HCT116 (cell line): ENCODE data around the gene ELN. TPM values are rescaled to one million over a fixed set of nuclear protein-coding genes. Genes with fewer than 3 reads are reported as not detected.

ENCODE experiments used
- ATAC-seq: fragments of 200-7000 bp; cut with Tn5 transposase; 2 replicates; pipeline ENCODE4 v1.9.1; 2020; ENCODE audit warnings: mild to moderate bottlenecking, moderate library complexity
- BruUV-seq: library from RNA; stranded (reverse); fragments of 400-500 nt; replicated peaks from 2 replicates; lab custom pipeline; 2021; lab: Mats Ljungman, UMichigan
- CTCF ChIA-PET: fragments of 300-600 bp; sonication (Branson Sonifier 250); formaldehyde crosslinking; loops from one replicate; lab custom pipeline; 2021; ENCODE audit warnings: antibody characterized with exemption; lab: Charles Lee
- POLR2A ChIA-PET: fragments of 300-600, 350-600 bp; sonication (Branson Sonifier 250); formaldehyde crosslinking; loops from one replicate; lab custom pipeline; 2021; ENCODE audit warnings: antibody characterized with exemption; lab: Charles Lee
- RAD21 ChIA-PET, 2 experiments: fragments of 300-600 bp; sonication (Branson Sonifier 250); formaldehyde crosslinking; loops; one replicate each; lab custom pipeline; 2023; ENCODE audit warnings: low total read pairs in 2 of 2; ENCODE audit not compliant: uncharacterized antibody in 2 of 2, unreplicated experiment in 2 of 2, low non-redundant PET in 1 of 2; lab: Charles Lee
- DNase-seq: peaks from one replicate; pipeline ENCODE4 v3.0.0-alpha.2; 2010; ENCODE audit warnings: low read depth, low spot score
- H2AFZ ChIP-seq: fragments of 200-600 bp; shearing (Covaris generic), sonication (generic); 2 replicates; pipeline ENCODE4 v1.6.1; 2017; ENCODE audit warnings: low read depth, mixed run types, mixed read lengths, antibody characterized with exemption, low read length; ENCODE audit not compliant: poor library complexity, severe bottlenecking
- H3K27ac ChIP-seq: 2 replicates; pipeline ENCODE4 v1.5.1; 2012; ENCODE audit warnings: low read depth, low read length
- H3K27me3 ChIP-seq: fragments of 200-600 bp; sonication (generic); 2 replicates; pipeline ENCODE4 v1.6.1; 2016; ENCODE audit warnings: mixed run types, low read length, mixed read lengths; ENCODE audit not compliant: insufficient read depth
- H3K36me3 ChIP-seq, 2 experiments: fragments of 200-500 bp in 1 of 2; fragments of 200-600 bp in 1 of 2; sonication (Bioruptor generic) in 1 of 2; sonication (generic) in 1 of 2; 2 replicates each; pipeline versions ENCODE4 v1.5.1 to v1.6.1; 2014 to 2016; ENCODE audit warnings: low read length in 2 of 2, inconsistent platforms in 1 of 2, mixed read lengths in 1 of 2, mixed run types in 1 of 2; ENCODE audit not compliant: insufficient read depth in 2 of 2, control insufficient read depth in 1 of 2
- H3K4me1 ChIP-seq, 2 experiments: fragments of 200-600 bp in 1 of 2; sonication (generic) in 1 of 2; 2 replicates each; pipeline versions ENCODE4 v1.5.1 to v1.6.1; 2012 to 2017; ENCODE audit warnings: low read length in 2 of 2, inconsistent platforms in 1 of 2, mild to moderate bottlenecking in 1 of 2, mixed read lengths in 1 of 2, mixed run types in 1 of 2, moderate library complexity in 1 of 2; ENCODE audit not compliant: insufficient read depth in 2 of 2, control insufficient read depth in 1 of 2
- H3K4me2 ChIP-seq: fragments of 200-600 bp; sonication (generic); 2 replicates; pipeline ENCODE4 v1.6.1; 2017; ENCODE audit warnings: mixed run types, low read length, mixed read lengths
- H3K4me3 ChIP-seq, 2 experiments: fragments of 200-600 bp in 1 of 2; sonication (generic) in 1 of 2; replicated peaks in 1 of 2; 2 replicates each; pipeline ENCODE4 v1.5.1; 2011 to 2016; ENCODE audit warnings: low read length in 2 of 2, control low read depth in 1 of 2, low read depth in 1 of 2, mild to moderate bottlenecking in 1 of 2, mixed read lengths in 1 of 2, mixed run types in 1 of 2
- H3K79me2 ChIP-seq: fragments of 200-600 bp; sonication (generic); 2 replicates; pipeline ENCODE4 v1.6.1; 2017; ENCODE audit warnings: mild to moderate bottlenecking, mixed run types, low read length, moderate library complexity, mixed read lengths; ENCODE audit not compliant: insufficient read depth
- H3K9ac ChIP-seq: fragments of 200-600 bp; sonication (generic); 2 replicates; pipeline ENCODE4 v1.6.1; 2016; ENCODE audit warnings: low read length, mixed read lengths
- H3K9me2 ChIP-seq: fragments of 200-600 bp; sonication (generic), shearing (Covaris generic); 2 replicates; pipeline ENCODE4 v1.6.1; 2017; ENCODE audit warnings: mixed run types, mild to moderate bottlenecking, moderate library complexity; ENCODE audit not compliant: insufficient read depth
- H3K9me3 ChIP-seq, 2 experiments: fragments of 200-500 bp in 1 of 2; fragments of 200-600 bp in 1 of 2; sonication (Bioruptor generic) in 1 of 2; sonication (generic) in 1 of 2; 2 replicates each; pipeline ENCODE4 v1.6.1; 2014 to 2017; ENCODE audit warnings: low read length in 2 of 2, mixed read lengths in 2 of 2, inconsistent platforms in 1 of 2, low read depth in 1 of 2, mild to moderate bottlenecking in 1 of 2, mixed run types in 1 of 2, moderate library complexity in 1 of 2; ENCODE audit not compliant: control insufficient read depth in 1 of 2, insufficient read depth in 1 of 2
- H4K20me1 ChIP-seq: fragments of 200-600 bp; sonication (generic), shearing (Covaris generic); 2 replicates; pipeline ENCODE4 v1.6.1; 2017; ENCODE audit warnings: mixed run types, mild to moderate bottlenecking, moderate library complexity; ENCODE audit not compliant: insufficient read depth
- CBX3 ChIP-seq: IDR thresholded peaks from 2 replicates; pipeline ENCODE4 v1.6.1; 2012; ENCODE audit warnings: low read depth
- CEBPB ChIP-seq: IDR thresholded peaks from 2 replicates; pipeline ENCODE4 v1.6.1; 2012; ENCODE audit warnings: low read depth
- CTCF ChIP-seq, 3 experiments: fragments of 200-600 bp in 1 of 3; sonication (generic) in 1 of 3; IDR thresholded peaks in 2 of 3; conservative IDR thresholded peaks in 1 of 3; 2 replicates each; pipeline ENCODE4 v1.5.1; 2012 to 2017; ENCODE audit warnings: low read depth in 2 of 3, low read length in 2 of 3, antibody characterized with exemption in 1 of 3, borderline replicate concordance in 1 of 3, control low read depth in 1 of 3, mild to moderate bottlenecking in 1 of 3, mixed read lengths in 1 of 3, mixed run types in 1 of 3, moderate library complexity in 1 of 3; ENCODE audit not compliant: insufficient read depth in 1 of 3
- ELF1 ChIP-seq: IDR thresholded peaks from 2 replicates; pipeline ENCODE4 v1.6.1; 2012; ENCODE audit warnings: low read depth, borderline replicate concordance
- FOSL1 ChIP-seq: IDR thresholded peaks from 2 replicates; pipeline ENCODE4 v1.6.1; 2012; ENCODE audit warnings: low read depth
- REST ChIP-seq: IDR thresholded peaks from 2 replicates; pipeline ENCODE4 v1.6.1; 2012; ENCODE audit warnings: low read depth
- SIN3A ChIP-seq: IDR thresholded peaks from 2 replicates; pipeline ENCODE4 v1.6.1; 2012; ENCODE audit warnings: low read depth
- SRF ChIP-seq: IDR thresholded peaks from 2 replicates; pipeline ENCODE4 v1.6.1; 2012; ENCODE audit warnings: low read depth
- YY1 ChIP-seq: IDR thresholded peaks from 2 replicates; pipeline ENCODE4 v1.6.1; 2011; ENCODE audit warnings: low read length, low read depth, moderate library complexity, mild to moderate bottlenecking; ENCODE audit not compliant: insufficient replicate concordance; ENCODE audit errors: extremely low read depth
- intact Hi-C: fragments of 100-400 bp; cut with micrococcal nuclease; formaldehyde crosslinking; loops from 2 replicates; pipeline ENCODE4 v1.10.0; 2022
- total RNA-seq: library from RNA; stranded (reverse); gene quantifications from one replicate; pipeline ENCODE4 v1.2.1, GENCODE V29; 2021; ENCODE audit not compliant: unreplicated experiment

The ELN gene
- total RNA-seq, 1 experiment from 2014 or later, result 0.17 TPM

GRCh38 chr7:73985737-73986141, 42.2 kb upstream of the ELN start (continued):
- no peak for TF ChIP-seq YY1
- no peak for TF ChIP-seq SRF
- no peak for TF ChIP-seq CTCF (IDR thresholded peaks at IDR 0.05 in 2 of 3, conservative IDR thresholded peaks at IDR 0.05 in 1 of 3; ENCODE audit: borderline replicate concordance in 1 of 3, insufficient read depth in 1 of 3, low read depth in 2 of 3, low read length in 2 of 3)

GRCh38 chr7:73986158-73986631, 41.8 kb upstream of the ELN start:
- CTCF ChIA-PET, result no interaction called here
- no peak for ATAC-seq

More at GRCh38 chr7:73986158-73986631, 41.8 kb upstream of the ELN start:
- Histone ChIP-seq H2AFZ (no peak overlapping the region), H3K4me2 (no peak overlapping the region), H3K4me3 (no peak overlapping the region), H3K9ac (no peak overlapping the region), H3K4me1 (no peaks in the 10 kb centered on the region), H3K79me2 (no peaks in the 10 kb centered on the region), H3K9me3 (no peaks in the 10 kb centered on the region), H3K9me2 (no peaks in the 10 kb centered on the region), H4K20me1 (no peaks in the 10 kb centered on the region), H3K27me3 (no peaks in the 10 kb centered on the region), H3K36me3 (no peaks in the 10 kb centered on the region), H3K27ac (no peak overlapping the region)
- no peak for DNase-seq
- ChIA-PET RAD21 (no interaction called here), POLR2A (no interaction called here)
- BruUV-seq, result no TSS peak
- intact Hi-C loops, result no loop called here
- no peak for TF ChIP-seq CEBPB
- TF ChIP-seq FOSL1, result no peak
- TF ChIP-seq CBX3, result no peak
- TF ChIP-seq CTCF (IDR thresholded peaks at IDR 0.05 in 2 of 3, conservative IDR thresholded peaks at IDR 0.05 in 1 of 3; ENCODE audit: borderline replicate concordance in 1 of 3, insufficient read depth in 1 of 3, low read depth in 2 of 3, low read length in 2 of 3), result no peak
- no peak for TF ChIP-seq ELF1
- TF ChIP-seq SIN3A, result no peak
- no peak for TF ChIP-seq REST
